ENCODE measurements around the gene ALKBH8.
"Not testable (repeated sequence)": the region's sequence is repeated elsewhere in the genome, so short reads cannot be mapped to it uniquely, and the experiment has no call there.

ALKBH8 gene

GRCh38 chr11:107565219-107565937 lies at the start of gene ALKBH8:
ALKBH8 (minus strand) TSS chr11:107565735; CDS start chr11:107560893, 4,842 bp downstream.
- DNase-seq: peak; percentile 88

- no peak for DNase-seq
Observed at GRCh38 chr11:107612445-107612844, 46.9 kb upstream of the ALKBH8 start.

GRCh38 chr11:107609400-107610218 lies 44.1 kb upstream of the ALKBH8 start:
- DNase-seq: no peak

- DNase-seq: no peak
Observed at GRCh38 chr11:107608809-107609208, 43.3 kb upstream of the ALKBH8 start.

- DNase-seq: no peak
Observed at GRCh38 chr11:107606141-107606540, 40.6 kb upstream of the ALKBH8 start.

- DNase-seq: no peak
Observed at GRCh38 chr11:107605061-107606006, 39.8 kb upstream of the ALKBH8 start.

- DNase-seq: no peak
Observed at GRCh38 chr11:107598225-107599139, 32.9 kb upstream of the ALKBH8 start.

- DNase-seq: no peak
Observed at GRCh38 chr11:107594736-107595135, 29.2 kb upstream of the ALKBH8 start.

- no peak for DNase-seq
Observed at GRCh38 chr11:107593951-107594350, 28.4 kb upstream of the ALKBH8 start.

GRCh38 chr11:107592813-107593212 lies 27.3 kb upstream of the ALKBH8 start:
- no peak for DNase-seq

- DNase-seq: no peak
Observed at GRCh38 chr11:107592231-107592590, 26.7 kb upstream of the ALKBH8 start.

GRCh38 chr11:107591378-107592230 lies 26.1 kb upstream of the ALKBH8 start:
- DNase-seq: peak; percentile 27

- peak; percentile 62 for DNase-seq
Observed at GRCh38 chr11:107590460-107591377, 25.2 kb upstream of the ALKBH8 start, which contains the start of gene ELMOD1. ELMOD1 (plus strand) TSS chr11:107591147; CDS start chr11:107618190, 27,043 bp downstream.

GRCh38 chr11:107587306-107587979 lies 21.9 kb upstream of the ALKBH8 start:
- DNase-seq: no peak

GRCh38 chr11:107583629-107584195 lies 18.2 kb upstream of the ALKBH8 start:
- no peak for DNase-seq

- DNase-seq: no peak
Observed at GRCh38 chr11:107581147-107581546, 15.6 kb upstream of the ALKBH8 start.

GRCh38 chr11:107579169-107579568 lies 13.6 kb upstream of the ALKBH8 start:
- DNase-seq: not testable (repeated sequence)

GRCh38 chr11:107577346-107577711 lies 11.8 kb upstream of the ALKBH8 start:
- DNase-seq: no peak
